H9 (cell line): ENCODE measurements around the gene SRD5A3. TPM values are rescaled to one million over a fixed set of nuclear protein-coding genes. Genes with fewer than 3 reads are reported as not detected.

Experiments used
- DNase-seq: peaks from one replicate; pipeline ENCODE4 v3.0.0-alpha.2; 2017
- H2AFZ ChIP-seq: one replicate; pipeline ENCODE4 v1.6.1; 2013; ENCODE audit warnings: mild to moderate bottlenecking, low read length, control low read depth, moderate library complexity
- H2AK5ac ChIP-seq: 2 replicates; pipeline ENCODE4 v1.6.1; 2013; ENCODE audit warnings: low read length, control low read depth, mixed read lengths; ENCODE audit not compliant: insufficient read length
- H2BK120ac ChIP-seq: one replicate; pipeline ENCODE4 v1.6.1; 2013; ENCODE audit warnings: low read depth, mild to moderate bottlenecking, low read length, control low read depth, inconsistent platforms; ENCODE audit not compliant: poor library complexity, severe bottlenecking
- H2BK12ac ChIP-seq: 2 replicates; pipeline ENCODE4 v1.6.1; 2013; ENCODE audit warnings: low read length, control low read depth, mixed read lengths, low read depth; ENCODE audit not compliant: insufficient read length
- H2BK15ac ChIP-seq: 2 replicates; pipeline ENCODE4 v1.6.1; 2013; ENCODE audit warnings: low read depth, low read length, control low read depth
- H2BK20ac ChIP-seq: one replicate; pipeline ENCODE4 v1.6.1; 2013; ENCODE audit warnings: low read depth, mild to moderate bottlenecking, low read length, control low read depth, inconsistent platforms; ENCODE audit not compliant: poor library complexity, severe bottlenecking
- H2BK5ac ChIP-seq: 2 replicates; pipeline ENCODE4 v1.6.1; 2013; ENCODE audit warnings: low read length, control low read depth, mixed read lengths; ENCODE audit not compliant: insufficient read length
- H3K14ac ChIP-seq: 2 replicates; pipeline ENCODE4 v1.6.1; 2013; ENCODE audit warnings: low read length, control low read depth; ENCODE audit not compliant: insufficient read depth
- H3K18ac ChIP-seq: 2 replicates; pipeline ENCODE4 v1.6.1; 2013; ENCODE audit warnings: low read depth, mild to moderate bottlenecking, mixed read lengths, low read length, control low read depth; ENCODE audit not compliant: insufficient read length
- H3K23ac ChIP-seq: 2 replicates; pipeline ENCODE4 v1.6.1; 2013; ENCODE audit warnings: low read length, control low read depth, mixed read lengths, low read depth; ENCODE audit not compliant: insufficient read length
- H3K23me2 ChIP-seq: 2 replicates; pipeline ENCODE4 v1.6.1; 2013; ENCODE audit warnings: low read depth, mild to moderate bottlenecking, mixed read lengths, low read length, control low read depth; ENCODE audit not compliant: insufficient read length, poor library complexity, severe bottlenecking
- H3K27ac ChIP-seq: 2 replicates; pipeline ENCODE4 v1.5.1; 2013; ENCODE audit warnings: low read length, control low read depth, mixed read lengths, low read depth; ENCODE audit not compliant: insufficient read length
- H3K27me3 ChIP-seq: 2 replicates; pipeline ENCODE4 v1.6.1; 2013; ENCODE audit warnings: low read length, control low read depth, inconsistent platforms; ENCODE audit not compliant: insufficient read depth
- H3K4ac ChIP-seq: 2 replicates; pipeline ENCODE4 v1.6.1; 2013; ENCODE audit warnings: low read depth, mild to moderate bottlenecking, control low read depth, inconsistent platforms, low read length, moderate library complexity
- H3K4me1 ChIP-seq: 2 replicates; pipeline ENCODE4 v1.6.1; 2013; ENCODE audit warnings: low read length, control low read depth, inconsistent platforms; ENCODE audit not compliant: insufficient read depth
- H3K4me2 ChIP-seq: 2 replicates; pipeline ENCODE4 v1.6.1; 2013; ENCODE audit warnings: low read length, control low read depth, mixed read lengths; ENCODE audit not compliant: insufficient read length, insufficient read depth
- H3K56ac ChIP-seq: 2 replicates; pipeline ENCODE4 v1.6.1; 2013; ENCODE audit warnings: low read depth, mild to moderate bottlenecking, mixed read lengths, low read length, control low read depth; ENCODE audit not compliant: insufficient read length
- H3K79me1 ChIP-seq: 2 replicates; pipeline ENCODE4 v1.6.1; 2013; ENCODE audit warnings: low read depth, mild to moderate bottlenecking, moderate library complexity, low read length, control low read depth, inconsistent platforms; ENCODE audit not compliant: insufficient read depth, poor library complexity, severe bottlenecking
- H3K79me2 ChIP-seq: 2 replicates; pipeline ENCODE4 v1.6.1; 2013; ENCODE audit warnings: low read length, control low read depth, inconsistent platforms; ENCODE audit not compliant: insufficient read depth
- H3K9ac ChIP-seq: 2 replicates; pipeline ENCODE4 v1.6.1; 2013; ENCODE audit warnings: low read length, control low read depth, mixed read lengths; ENCODE audit not compliant: insufficient read length; ENCODE audit errors: extremely low read depth
- H3K9me3 ChIP-seq: one replicate; pipeline ENCODE4 v1.6.1; 2013; ENCODE audit warnings: low read depth, low read length, inconsistent platforms; ENCODE audit not compliant: control insufficient read depth
- H3T11ph ChIP-seq: one replicate; pipeline ENCODE4 v1.6.1; 2013; ENCODE audit warnings: mild to moderate bottlenecking, low read length, control low read depth, inconsistent platforms
- H4K20me1 ChIP-seq: one replicate; pipeline ENCODE4 v1.6.1; 2013; ENCODE audit not compliant: control insufficient read depth, insufficient read length, insufficient read depth
- H4K5ac ChIP-seq: 2 replicates; pipeline ENCODE4 v1.6.1; 2013; ENCODE audit warnings: low read depth, mild to moderate bottlenecking, mixed read lengths, low read length, control low read depth; ENCODE audit not compliant: insufficient read length
- H4K8ac ChIP-seq: replicated peaks from 2 replicates; pipeline ENCODE4 v1.6.1; 2013; ENCODE audit warnings: low read length, control low read depth, mixed read lengths, low read depth; ENCODE audit not compliant: insufficient read length
- H4K91ac ChIP-seq: 2 replicates; pipeline ENCODE4 v1.6.1; 2013; ENCODE audit warnings: low read depth, mild to moderate bottlenecking, moderate library complexity, mixed read lengths, low read length, control low read depth; ENCODE audit not compliant: insufficient read length
- H3K27ac Mint-ChIP-seq, 3 experiments: 2 replicates in 2 of 3; 3 replicates in 1 of 3; pipeline ENCODE4 v1.8.0; 2020 to 2021; ENCODE audit warnings: mixed read lengths in 3 of 3, mild to moderate bottlenecking in 1 of 3, moderate library complexity in 1 of 3
- H3K27me3 Mint-ChIP-seq: 2 replicates; pipeline ENCODE4 v1.8.0; 2021; ENCODE audit warnings: low read depth, mild to moderate bottlenecking, moderate library complexity, mixed read lengths
- H3K36me3 Mint-ChIP-seq, 3 experiments: 2 replicates in 2 of 3; 3 replicates in 1 of 3; pipeline ENCODE4 v1.8.0; 2020 to 2021; ENCODE audit warnings: low read depth in 3 of 3, mixed read lengths in 3 of 3; ENCODE audit not compliant: insufficient read depth in 1 of 3
- H3K4me1 Mint-ChIP-seq, 2 experiments: 2 replicates each; pipeline ENCODE4 v1.8.0; 2020; ENCODE audit warnings: mixed read lengths in 2 of 2
- H3K4me3 Mint-ChIP-seq, 2 experiments: 2 replicates in 1 of 2; 3 replicates in 1 of 2; pipeline ENCODE4 v1.8.0; 2020 to 2021; ENCODE audit warnings: mild to moderate bottlenecking in 2 of 2, mixed read lengths in 2 of 2, moderate library complexity in 1 of 2
- H3K9me3 Mint-ChIP-seq, 2 experiments: 2 replicates in 1 of 2; 3 replicates in 1 of 2; pipeline ENCODE4 v1.8.0; 2020; ENCODE audit warnings: mild to moderate bottlenecking in 2 of 2, mixed read lengths in 2 of 2, moderate library complexity in 1 of 2
- WGBS: extraction: QIAGEN DNeasy Blood & Tissue Kit; methylation state at CpG from one replicate; pipeline ENCODE4 v1.1.7; 2013; ENCODE audit warnings: missing lambda C conversion rate, low lambda C conversion rate, mixed read lengths; ENCODE audit not compliant: insufficient read length; ENCODE audit errors: extremely low coverage; 5-methylcytosine and 5-hydroxymethylcytosine counted together
- total RNA-seq: library from RNA; stranded (reverse); gene quantifications from 2 replicates; pipeline ENCODE4 v1.2.1, GENCODE V29; 2021
- TF ChIP-seq, protein P1 (sequence below): fragments of 200-600 bp; sonication (generic); conservative IDR thresholded peaks from 3 replicates; pipeline ENCODE4 v1.8.0; 2021; ENCODE audit warnings: antibody characterized with exemption, mild to moderate bottlenecking

The SRD5A3 gene
- total RNA-seq, 1 experiment from 2014 or later = 35.0 TPM

DNA sequence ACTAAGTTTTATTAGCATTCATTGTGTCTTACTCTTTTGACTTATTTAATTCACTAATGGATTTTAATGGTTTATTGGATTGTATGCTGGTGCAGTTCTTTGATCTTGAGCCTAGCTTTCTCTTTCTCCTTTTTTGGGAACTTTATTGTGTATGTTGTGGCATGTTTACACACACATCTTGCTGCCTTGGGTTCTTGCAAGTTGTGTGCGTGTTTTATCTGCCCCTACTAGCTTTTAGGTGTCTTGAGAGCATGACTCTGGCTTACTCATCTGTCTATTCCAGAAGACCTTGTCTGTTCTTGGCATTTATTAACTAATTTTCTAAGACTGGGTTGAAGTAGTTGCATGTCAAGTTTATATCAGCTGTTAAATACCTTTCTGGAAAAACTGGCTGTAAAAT is 52.4 kb downstream of the SRD5A3 start:
- Histone ChIP-seq H2AK5ac (no peak overlapping the region), H3K4me2 (peak overlapping the region; percentile 83), H3K23me2 (peaks cover 10% of the 10 kb centered on the region), H4K5ac (no peak overlapping the region), H3K4me1 (no peaks in the 10 kb centered on the region), H4K20me1 (no peaks in the 10 kb centered on the region), H3K79me2 (peaks cover 33% of the 10 kb centered on the region), H2BK5ac (no peak overlapping the region), H3K4ac (no peak overlapping the region), H3K56ac (no peak overlapping the region), H3K18ac (no peak overlapping the region), H2BK15ac (no peak overlapping the region), H3K27ac (no peak overlapping the region), H3K23ac (no peak overlapping the region), H2BK12ac (no peak overlapping the region), H3K79me1 (no peaks in the 10 kb centered on the region), H3K14ac (no peak overlapping the region), H4K8ac (no peak overlapping the region), H2AFZ (no peak overlapping the region), H3K9ac (peak overlapping the region; percentile 49), H3K9me3 (no peaks in the 10 kb centered on the region), H3T11ph (no peak overlapping the region), H4K91ac (no peak overlapping the region), H2BK20ac (no peak overlapping the region), H2BK120ac (no peak overlapping the region), H3K27me3 (no peaks in the 10 kb centered on the region)
- Mint-ChIP-seq H3K27me3 (no peaks in the 10 kb centered on the region; the same call in 1 of the 2 replicates), H3K4me3 (peak overlapping the region; percentile 88 to 93), H3K4me1 (peaks cover 31 to 32% of the 10 kb centered on the region in 2 experiments), H3K27ac (no peak overlapping the region; a peak in 1 of 7 replicates), H3K9me3 (no peaks in the 10 kb centered on the region; a peak in 1 of 5 replicates), H3K36me3 (peaks cover 30 to 42% (median 38%) of the 10 kb centered on the region in 3 experiments)
- no CpG with 5 or more reads among the region's 1 CpG for WGBS
- TF ChIP-seq, protein P1, sequence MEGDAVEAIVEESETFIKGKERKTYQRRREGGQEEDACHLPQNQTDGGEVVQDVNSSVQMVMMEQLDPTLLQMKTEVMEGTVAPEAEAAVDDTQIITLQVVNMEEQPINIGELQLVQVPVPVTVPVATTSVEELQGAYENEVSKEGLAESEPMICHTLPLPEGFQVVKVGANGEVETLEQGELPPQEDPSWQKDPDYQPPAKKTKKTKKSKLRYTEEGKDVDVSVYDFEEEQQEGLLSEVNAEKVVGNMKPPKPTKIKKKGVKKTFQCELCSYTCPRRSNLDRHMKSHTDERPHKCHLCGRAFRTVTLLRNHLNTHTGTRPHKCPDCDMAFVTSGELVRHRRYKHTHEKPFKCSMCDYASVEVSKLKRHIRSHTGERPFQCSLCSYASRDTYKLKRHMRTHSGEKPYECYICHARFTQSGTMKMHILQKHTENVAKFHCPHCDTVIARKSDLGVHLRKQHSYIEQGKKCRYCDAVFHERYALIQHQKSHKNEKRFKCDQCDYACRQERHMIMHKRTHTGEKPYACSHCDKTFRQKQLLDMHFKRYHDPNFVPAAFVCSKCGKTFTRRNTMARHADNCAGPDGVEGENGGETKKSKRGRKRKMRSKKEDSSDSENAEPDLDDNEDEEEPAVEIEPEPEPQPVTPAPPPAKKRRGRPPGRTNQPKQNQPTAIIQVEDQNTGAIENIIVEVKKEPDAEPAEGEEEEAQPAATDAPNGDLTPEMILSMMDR = no peak
- DNase-seq = no peak
